Loucy (cell line): ENCODE measurements around the gene ALX1.

Source experiments
- H2AFZ ChIP-seq: fragments of 200-600 bp; sonication (generic); 2 replicates; pipeline ENCODE4 v1.6.0; 2016; ENCODE audit warnings: antibody characterized with exemption, mild to moderate bottlenecking, low read length, moderate library complexity
- H3F3A ChIP-seq: fragments of 200-600 bp; 2 replicates; pipeline ENCODE4 v1.6.0; 2016; ENCODE audit warnings: antibody characterized with exemption, low read depth, mild to moderate bottlenecking
- H3K27me3 ChIP-seq: fragments of 200-600 bp; sonication (generic); 2 replicates; pipeline ENCODE4 v1.6.1; 2014; ENCODE audit warnings: low read length, mild to moderate bottlenecking; ENCODE audit not compliant: insufficient read depth, poor library complexity, severe bottlenecking
- H3K36me3 ChIP-seq: fragments of 200-600 bp; sonication (generic); 2 replicates; pipeline ENCODE4 v1.6.1; 2016; ENCODE audit warnings: low read length; ENCODE audit not compliant: insufficient read depth
- H3K4me1 ChIP-seq: fragments of 200-600 bp; sonication (generic); 2 replicates; pipeline ENCODE4 v1.5.1; 2014; ENCODE audit warnings: low read length, mild to moderate bottlenecking; ENCODE audit not compliant: insufficient read depth, poor library complexity, severe bottlenecking
- H3K4me2 ChIP-seq: fragments of 200-600 bp; sonication (generic); 2 replicates; pipeline ENCODE4 v1.6.0; 2014; ENCODE audit warnings: antibody characterized with exemption, low read length, low read depth, mild to moderate bottlenecking; ENCODE audit not compliant: poor library complexity, severe bottlenecking
- H3K4me3 ChIP-seq: fragments of 200-600 bp; sonication (generic); 2 replicates; pipeline ENCODE4 v1.5.1; 2014; ENCODE audit warnings: low read length, mild to moderate bottlenecking, mixed read lengths; ENCODE audit not compliant: poor library complexity, severe bottlenecking
- H3K79me2 ChIP-seq: fragments of 200-600 bp; sonication (generic); 2 replicates; pipeline ENCODE4 v1.6.1; 2014; ENCODE audit warnings: low read length; ENCODE audit not compliant: insufficient read depth
- H3K9ac ChIP-seq: fragments of 200-600 bp; sonication (generic); 2 replicates; pipeline ENCODE4 v1.6.0; 2014; ENCODE audit warnings: mild to moderate bottlenecking, low read depth, low read length, moderate library complexity; ENCODE audit not compliant: poor library complexity, severe bottlenecking
- H3K9me2 ChIP-seq: fragments of 200-600 bp; sonication (generic); replicated peaks from 2 replicates; pipeline ENCODE4 v1.6.1; 2016; ENCODE audit warnings: low read depth, low read length, mixed read lengths
- H3K9me3 ChIP-seq: fragments of 200-600 bp; sonication (generic); 2 replicates; pipeline ENCODE4 v1.6.1; 2014; ENCODE audit warnings: mild to moderate bottlenecking, antibody characterized with exemption, low read length, low read depth; ENCODE audit not compliant: insufficient read depth
- H4K20me1 ChIP-seq: fragments of 200-600 bp; sonication (generic); 2 replicates; pipeline ENCODE4 v1.6.0; 2014; ENCODE audit warnings: antibody characterized with exemption, low read length, mild to moderate bottlenecking; ENCODE audit not compliant: insufficient read depth, poor library complexity, severe bottlenecking
- EZH2phosphoT487 ChIP-seq: fragments of 200-600 bp; IDR thresholded peaks from 2 replicates; pipeline ENCODE4 v1.6.1; 2018; ENCODE audit warnings: antibody characterized with exemption, mild to moderate bottlenecking, moderate library complexity, borderline replicate concordance
- TF ChIP-seq, protein P1 (sequence below): fragments of 200-600 bp; sonication (generic); conservative IDR thresholded peaks from 2 replicates; pipeline ENCODE4 v1.5.1; 2014; ENCODE audit warnings: mild to moderate bottlenecking, antibody characterized with exemption, low read length

The ALX1 gene

DNA sequence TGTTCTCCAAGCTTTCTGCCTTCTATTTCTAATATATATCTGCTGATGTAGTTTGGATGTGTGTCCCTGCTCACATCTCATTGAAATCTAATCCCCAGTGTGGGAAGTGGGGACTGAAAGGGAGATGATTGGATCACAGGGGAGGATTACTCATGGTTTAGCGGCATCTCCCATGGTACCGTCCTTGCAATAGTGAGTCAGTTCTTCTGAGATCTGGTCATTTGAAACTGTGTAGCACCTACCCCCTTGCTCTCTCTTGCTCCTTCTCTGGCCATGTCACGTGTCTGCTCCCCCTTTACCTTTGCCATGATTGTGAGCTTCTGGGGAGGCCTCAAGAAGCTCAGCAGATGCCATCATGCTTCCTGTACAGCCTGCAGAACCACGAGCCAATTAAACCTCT, 26.2 kb upstream of the ALX1 start:
- Histone ChIP-seq H3K27me3 (no peaks in the 10 kb centered on the region), H2AFZ (no peak overlapping the region), H3K79me2 (no peaks in the 10 kb centered on the region), H3K9me3 (no peaks in the 10 kb centered on the region), H3K9me2 (no peaks in the 10 kb centered on the region), H3K36me3 (no peaks in the 10 kb centered on the region), H3F3A (no peaks in the 10 kb centered on the region), H4K20me1 (no peaks in the 10 kb centered on the region), H3K9ac (no peak overlapping the region), H3K4me2 (no peak overlapping the region), H3K4me3 (no peak overlapping the region), H3K4me1 (no peaks in the 10 kb centered on the region)
- TF ChIP-seq, protein P1, sequence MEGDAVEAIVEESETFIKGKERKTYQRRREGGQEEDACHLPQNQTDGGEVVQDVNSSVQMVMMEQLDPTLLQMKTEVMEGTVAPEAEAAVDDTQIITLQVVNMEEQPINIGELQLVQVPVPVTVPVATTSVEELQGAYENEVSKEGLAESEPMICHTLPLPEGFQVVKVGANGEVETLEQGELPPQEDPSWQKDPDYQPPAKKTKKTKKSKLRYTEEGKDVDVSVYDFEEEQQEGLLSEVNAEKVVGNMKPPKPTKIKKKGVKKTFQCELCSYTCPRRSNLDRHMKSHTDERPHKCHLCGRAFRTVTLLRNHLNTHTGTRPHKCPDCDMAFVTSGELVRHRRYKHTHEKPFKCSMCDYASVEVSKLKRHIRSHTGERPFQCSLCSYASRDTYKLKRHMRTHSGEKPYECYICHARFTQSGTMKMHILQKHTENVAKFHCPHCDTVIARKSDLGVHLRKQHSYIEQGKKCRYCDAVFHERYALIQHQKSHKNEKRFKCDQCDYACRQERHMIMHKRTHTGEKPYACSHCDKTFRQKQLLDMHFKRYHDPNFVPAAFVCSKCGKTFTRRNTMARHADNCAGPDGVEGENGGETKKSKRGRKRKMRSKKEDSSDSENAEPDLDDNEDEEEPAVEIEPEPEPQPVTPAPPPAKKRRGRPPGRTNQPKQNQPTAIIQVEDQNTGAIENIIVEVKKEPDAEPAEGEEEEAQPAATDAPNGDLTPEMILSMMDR, result no peak
- TF ChIP-seq EZH2phosphoT487, result no peak

DNA sequence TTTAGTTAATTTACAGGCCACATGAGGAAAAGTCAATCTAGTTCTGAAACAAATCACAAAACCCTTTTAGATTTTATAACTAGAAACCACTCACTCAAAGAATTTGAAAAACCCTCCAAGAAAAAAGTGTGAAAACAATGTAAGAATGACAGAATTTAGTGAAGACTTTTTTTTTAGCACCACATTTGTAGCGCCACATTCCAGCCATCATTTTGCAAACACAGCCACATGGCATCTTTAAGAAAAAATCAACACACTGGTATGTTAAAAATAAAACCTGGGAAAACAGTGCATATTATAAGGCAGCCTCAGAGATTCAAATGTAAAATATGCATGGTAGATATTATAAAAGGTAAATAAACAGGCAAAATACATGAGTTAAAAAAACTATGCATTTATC, 22.3 kb upstream of the ALX1 start:
- H3K9me2 ChIP-seq, result no peaks in the 10 kb centered on the region
- H3K4me3 ChIP-seq, result no peak overlapping the region
- no peak overlapping the region for H3K4me2 ChIP-seq
- H3K9me3 ChIP-seq, result no peaks in the 10 kb centered on the region
- TF ChIP-seq, protein P1, result no peak
- TF ChIP-seq EZH2phosphoT487, result no peak
- no peak overlapping the region for H2AFZ ChIP-seq
- H3K9ac ChIP-seq, result no peak overlapping the region
- no peaks in the 10 kb centered on the region for H3F3A ChIP-seq
- H3K27me3 ChIP-seq, result no peaks in the 10 kb centered on the region
- H3K79me2 ChIP-seq, result no peaks in the 10 kb centered on the region
- H3K4me1 ChIP-seq, result no peaks in the 10 kb centered on the region
- no peaks in the 10 kb centered on the region for H3K36me3 ChIP-seq
- H4K20me1 ChIP-seq, result no peaks in the 10 kb centered on the region

DNA sequence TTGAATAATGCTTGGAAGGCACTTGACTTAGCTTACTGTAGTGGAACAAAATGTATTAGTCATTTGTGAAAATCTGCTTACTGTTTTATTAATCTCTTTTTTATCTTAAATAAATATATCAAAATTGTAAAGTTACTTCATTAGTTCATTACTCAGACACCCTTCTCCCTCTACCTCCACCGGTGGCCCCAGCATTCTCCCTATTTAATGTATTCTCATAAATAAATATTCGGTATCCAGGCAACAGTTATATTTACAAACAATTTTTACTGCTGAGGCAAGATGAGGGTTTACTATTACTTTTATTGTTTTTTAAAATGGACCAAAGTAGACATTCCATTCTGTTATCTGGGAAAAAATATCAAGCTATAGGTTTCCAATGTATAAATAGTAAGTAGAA, 19.6 kb upstream of the ALX1 start:
- no peaks in the 10 kb centered on the region for H3K9me3 ChIP-seq
- H3K9me2 ChIP-seq, result no peaks in the 10 kb centered on the region
- H4K20me1 ChIP-seq, result no peaks in the 10 kb centered on the region
- H3K9ac ChIP-seq, result no peak overlapping the region
- TF ChIP-seq, protein P1, result no peak
- TF ChIP-seq EZH2phosphoT487, result no peak
- no peaks in the 10 kb centered on the region for H3K36me3 ChIP-seq
- no peak overlapping the region for H2AFZ ChIP-seq
- no peaks in the 10 kb centered on the region for H3F3A ChIP-seq
- H3K27me3 ChIP-seq, result no peaks in the 10 kb centered on the region
- no peaks in the 10 kb centered on the region for H3K79me2 ChIP-seq
- no peak overlapping the region for H3K4me2 ChIP-seq
- no peak overlapping the region for H3K4me3 ChIP-seq
- H3K4me1 ChIP-seq, result no peaks in the 10 kb centered on the region
